H9 (cell line): Measurements from ENCODE around the gene FUZ. TPM values are rescaled to one million over a fixed set of nuclear protein-coding genes. Genes with fewer than 3 reads are reported as not detected.

ENCODE experiments used
- DNase-seq: peaks from one replicate; pipeline ENCODE4 v3.0.0-alpha.2; 2017
- H2AFZ ChIP-seq: one replicate; pipeline ENCODE4 v1.6.1; 2013; ENCODE audit warnings: mild to moderate bottlenecking, low read length, control low read depth, moderate library complexity
- H2AK5ac ChIP-seq: 2 replicates; pipeline ENCODE4 v1.6.1; 2013; ENCODE audit warnings: low read length, control low read depth, mixed read lengths; ENCODE audit not compliant: insufficient read length
- H2BK120ac ChIP-seq: one replicate; pipeline ENCODE4 v1.6.1; 2013; ENCODE audit warnings: low read depth, mild to moderate bottlenecking, low read length, control low read depth, inconsistent platforms; ENCODE audit not compliant: poor library complexity, severe bottlenecking
- H2BK12ac ChIP-seq: 2 replicates; pipeline ENCODE4 v1.6.1; 2013; ENCODE audit warnings: low read length, control low read depth, mixed read lengths, low read depth; ENCODE audit not compliant: insufficient read length
- H2BK15ac ChIP-seq: 2 replicates; pipeline ENCODE4 v1.6.1; 2013; ENCODE audit warnings: low read depth, low read length, control low read depth
- H2BK20ac ChIP-seq: one replicate; pipeline ENCODE4 v1.6.1; 2013; ENCODE audit warnings: low read depth, mild to moderate bottlenecking, low read length, control low read depth, inconsistent platforms; ENCODE audit not compliant: poor library complexity, severe bottlenecking
- H2BK5ac ChIP-seq: 2 replicates; pipeline ENCODE4 v1.6.1; 2013; ENCODE audit warnings: low read length, control low read depth, mixed read lengths; ENCODE audit not compliant: insufficient read length
- H3K14ac ChIP-seq: 2 replicates; pipeline ENCODE4 v1.6.1; 2013; ENCODE audit warnings: low read length, control low read depth; ENCODE audit not compliant: insufficient read depth
- H3K18ac ChIP-seq: 2 replicates; pipeline ENCODE4 v1.6.1; 2013; ENCODE audit warnings: low read depth, mild to moderate bottlenecking, mixed read lengths, low read length, control low read depth; ENCODE audit not compliant: insufficient read length
- H3K23ac ChIP-seq: 2 replicates; pipeline ENCODE4 v1.6.1; 2013; ENCODE audit warnings: low read length, control low read depth, mixed read lengths, low read depth; ENCODE audit not compliant: insufficient read length
- H3K23me2 ChIP-seq: 2 replicates; pipeline ENCODE4 v1.6.1; 2013; ENCODE audit warnings: low read depth, mild to moderate bottlenecking, mixed read lengths, low read length, control low read depth; ENCODE audit not compliant: insufficient read length, poor library complexity, severe bottlenecking
- H3K27ac ChIP-seq: 2 replicates; pipeline ENCODE4 v1.5.1; 2013; ENCODE audit warnings: low read length, control low read depth, mixed read lengths, low read depth; ENCODE audit not compliant: insufficient read length
- H3K27me3 ChIP-seq: 2 replicates; pipeline ENCODE4 v1.6.1; 2013; ENCODE audit warnings: low read length, control low read depth, inconsistent platforms; ENCODE audit not compliant: insufficient read depth
- H3K4ac ChIP-seq: 2 replicates; pipeline ENCODE4 v1.6.1; 2013; ENCODE audit warnings: low read depth, mild to moderate bottlenecking, control low read depth, inconsistent platforms, low read length, moderate library complexity
- H3K4me1 ChIP-seq: 2 replicates; pipeline ENCODE4 v1.6.1; 2013; ENCODE audit warnings: low read length, control low read depth, inconsistent platforms; ENCODE audit not compliant: insufficient read depth
- H3K4me2 ChIP-seq: 2 replicates; pipeline ENCODE4 v1.6.1; 2013; ENCODE audit warnings: low read length, control low read depth, mixed read lengths; ENCODE audit not compliant: insufficient read length, insufficient read depth
- H3K56ac ChIP-seq: 2 replicates; pipeline ENCODE4 v1.6.1; 2013; ENCODE audit warnings: low read depth, mild to moderate bottlenecking, mixed read lengths, low read length, control low read depth; ENCODE audit not compliant: insufficient read length
- H3K79me1 ChIP-seq: 2 replicates; pipeline ENCODE4 v1.6.1; 2013; ENCODE audit warnings: low read depth, mild to moderate bottlenecking, moderate library complexity, low read length, control low read depth, inconsistent platforms; ENCODE audit not compliant: insufficient read depth, poor library complexity, severe bottlenecking
- H3K79me2 ChIP-seq: 2 replicates; pipeline ENCODE4 v1.6.1; 2013; ENCODE audit warnings: low read length, control low read depth, inconsistent platforms; ENCODE audit not compliant: insufficient read depth
- H3K9ac ChIP-seq: 2 replicates; pipeline ENCODE4 v1.6.1; 2013; ENCODE audit warnings: low read length, control low read depth, mixed read lengths; ENCODE audit not compliant: insufficient read length; ENCODE audit errors: extremely low read depth
- H3K9me3 ChIP-seq: one replicate; pipeline ENCODE4 v1.6.1; 2013; ENCODE audit warnings: low read depth, low read length, inconsistent platforms; ENCODE audit not compliant: control insufficient read depth
- H3T11ph ChIP-seq: one replicate; pipeline ENCODE4 v1.6.1; 2013; ENCODE audit warnings: mild to moderate bottlenecking, low read length, control low read depth, inconsistent platforms
- H4K20me1 ChIP-seq: one replicate; pipeline ENCODE4 v1.6.1; 2013; ENCODE audit not compliant: control insufficient read depth, insufficient read length, insufficient read depth
- H4K5ac ChIP-seq: 2 replicates; pipeline ENCODE4 v1.6.1; 2013; ENCODE audit warnings: low read depth, mild to moderate bottlenecking, mixed read lengths, low read length, control low read depth; ENCODE audit not compliant: insufficient read length
- H4K8ac ChIP-seq: replicated peaks from 2 replicates; pipeline ENCODE4 v1.6.1; 2013; ENCODE audit warnings: low read length, control low read depth, mixed read lengths, low read depth; ENCODE audit not compliant: insufficient read length
- H4K91ac ChIP-seq: 2 replicates; pipeline ENCODE4 v1.6.1; 2013; ENCODE audit warnings: low read depth, mild to moderate bottlenecking, moderate library complexity, mixed read lengths, low read length, control low read depth; ENCODE audit not compliant: insufficient read length
- H3K27ac Mint-ChIP-seq, 3 experiments: 2 replicates in 2 of 3; 3 replicates in 1 of 3; pipeline ENCODE4 v1.8.0; 2020 to 2021; ENCODE audit warnings: mixed read lengths in 3 of 3, mild to moderate bottlenecking in 1 of 3, moderate library complexity in 1 of 3
- H3K27me3 Mint-ChIP-seq: 2 replicates; pipeline ENCODE4 v1.8.0; 2021; ENCODE audit warnings: low read depth, mild to moderate bottlenecking, moderate library complexity, mixed read lengths
- H3K36me3 Mint-ChIP-seq, 3 experiments: 2 replicates in 2 of 3; 3 replicates in 1 of 3; pipeline ENCODE4 v1.8.0; 2020 to 2021; ENCODE audit warnings: low read depth in 3 of 3, mixed read lengths in 3 of 3; ENCODE audit not compliant: insufficient read depth in 1 of 3
- H3K4me1 Mint-ChIP-seq, 2 experiments: 2 replicates each; pipeline ENCODE4 v1.8.0; 2020; ENCODE audit warnings: mixed read lengths in 2 of 2
- H3K4me3 Mint-ChIP-seq, 2 experiments: 2 replicates in 1 of 2; 3 replicates in 1 of 2; pipeline ENCODE4 v1.8.0; 2020 to 2021; ENCODE audit warnings: mild to moderate bottlenecking in 2 of 2, mixed read lengths in 2 of 2, moderate library complexity in 1 of 2
- H3K9me3 Mint-ChIP-seq, 2 experiments: 2 replicates in 1 of 2; 3 replicates in 1 of 2; pipeline ENCODE4 v1.8.0; 2020; ENCODE audit warnings: mild to moderate bottlenecking in 2 of 2, mixed read lengths in 2 of 2, moderate library complexity in 1 of 2
- WGBS: extraction: QIAGEN DNeasy Blood & Tissue Kit; methylation state at CpG from one replicate; pipeline ENCODE4 v1.1.7; 2013; ENCODE audit warnings: missing lambda C conversion rate, low lambda C conversion rate, mixed read lengths; ENCODE audit not compliant: insufficient read length; ENCODE audit errors: extremely low coverage; 5-methylcytosine and 5-hydroxymethylcytosine counted together
- total RNA-seq: library from RNA; stranded (reverse); gene quantifications from 2 replicates; pipeline ENCODE4 v1.2.1, GENCODE V29; 2021
- TF ChIP-seq, protein P1 (sequence below): fragments of 200-600 bp; sonication (generic); conservative IDR thresholded peaks from 3 replicates; pipeline ENCODE4 v1.8.0; 2021; ENCODE audit warnings: antibody characterized with exemption, mild to moderate bottlenecking

The FUZ gene
- total RNA-seq, 1 experiment from 2014 or later = 25.1 TPM

DNA sequence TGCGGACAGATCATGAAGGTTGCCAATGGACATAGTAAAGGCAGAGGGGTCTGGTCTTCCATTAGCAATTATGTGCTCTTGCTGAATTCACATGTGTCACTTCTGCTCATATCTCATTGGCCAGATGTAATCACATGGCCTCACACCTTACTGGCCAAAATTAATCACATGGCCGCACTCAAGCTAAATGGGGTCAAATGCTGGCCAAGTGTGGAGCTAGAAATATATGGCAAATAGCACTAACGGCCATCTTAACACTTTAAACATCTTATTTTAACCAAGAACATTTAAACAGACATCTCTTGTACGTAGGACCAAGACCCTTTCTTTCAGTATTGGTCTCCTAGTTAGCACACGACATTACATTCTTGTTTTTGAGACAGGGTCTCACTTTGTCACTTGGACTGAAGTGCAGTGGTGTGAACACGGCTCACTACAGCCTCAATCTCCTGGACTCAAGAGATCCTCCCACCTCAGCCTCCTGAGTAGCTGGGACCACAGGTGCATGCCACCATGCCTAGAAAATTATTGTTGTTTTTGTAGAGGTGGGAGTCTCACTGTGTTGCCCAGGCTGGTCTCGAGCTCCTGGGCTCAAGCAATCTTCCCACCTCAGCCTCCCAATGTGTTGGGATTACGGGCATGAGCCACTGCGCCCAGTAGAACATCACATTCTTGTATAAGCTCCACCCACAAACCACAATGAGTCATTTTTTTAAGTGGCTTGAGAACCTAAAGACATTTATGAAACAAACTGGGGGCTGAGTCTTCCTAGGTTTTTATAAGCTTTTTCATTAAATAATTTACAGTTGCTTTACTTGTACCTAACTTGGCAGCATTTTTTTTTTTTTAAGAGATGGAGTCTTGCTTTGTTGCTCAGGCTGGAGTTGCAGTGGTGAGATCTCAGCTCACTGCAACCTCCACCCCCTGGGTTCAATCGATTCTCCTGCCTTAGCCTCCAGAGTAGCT lies 34.9 kb upstream of the FUZ start:
- H3K14ac ChIP-seq = no peak overlapping the region
- no peak overlapping the region; a peak in 1 of 5 replicates for H3K4me3 Mint-ChIP-seq
- H2BK5ac ChIP-seq = no peak overlapping the region
- H3K23me2 ChIP-seq = peaks cover 10% of the 10 kb centered on the region
- H3K4ac ChIP-seq = no peak overlapping the region
- no peak overlapping the region for H3K18ac ChIP-seq
- TF ChIP-seq, protein P1, sequence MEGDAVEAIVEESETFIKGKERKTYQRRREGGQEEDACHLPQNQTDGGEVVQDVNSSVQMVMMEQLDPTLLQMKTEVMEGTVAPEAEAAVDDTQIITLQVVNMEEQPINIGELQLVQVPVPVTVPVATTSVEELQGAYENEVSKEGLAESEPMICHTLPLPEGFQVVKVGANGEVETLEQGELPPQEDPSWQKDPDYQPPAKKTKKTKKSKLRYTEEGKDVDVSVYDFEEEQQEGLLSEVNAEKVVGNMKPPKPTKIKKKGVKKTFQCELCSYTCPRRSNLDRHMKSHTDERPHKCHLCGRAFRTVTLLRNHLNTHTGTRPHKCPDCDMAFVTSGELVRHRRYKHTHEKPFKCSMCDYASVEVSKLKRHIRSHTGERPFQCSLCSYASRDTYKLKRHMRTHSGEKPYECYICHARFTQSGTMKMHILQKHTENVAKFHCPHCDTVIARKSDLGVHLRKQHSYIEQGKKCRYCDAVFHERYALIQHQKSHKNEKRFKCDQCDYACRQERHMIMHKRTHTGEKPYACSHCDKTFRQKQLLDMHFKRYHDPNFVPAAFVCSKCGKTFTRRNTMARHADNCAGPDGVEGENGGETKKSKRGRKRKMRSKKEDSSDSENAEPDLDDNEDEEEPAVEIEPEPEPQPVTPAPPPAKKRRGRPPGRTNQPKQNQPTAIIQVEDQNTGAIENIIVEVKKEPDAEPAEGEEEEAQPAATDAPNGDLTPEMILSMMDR = no peak
- peaks cover 3% of the 10 kb centered on the region for H4K20me1 ChIP-seq
- peaks cover 6% of the 10 kb centered on the region for H3K79me1 ChIP-seq
- no peak for DNase-seq
- peaks cover 6% of the 10 kb centered on the region; the same call in 1 of the 2 replicates for H3K79me2 ChIP-seq
- no peak overlapping the region for H4K91ac ChIP-seq
- H3T11ph ChIP-seq = no peak overlapping the region
- H3K27me3 Mint-ChIP-seq = no peaks in the 10 kb centered on the region; the same call in 1 of the 2 replicates
- no peaks in the 10 kb centered on the region; the same call in 1 of the 2 replicates for H3K4me1 ChIP-seq
- no CpG with 5 or more reads among the region's 10 CpGs for WGBS
- H2BK120ac ChIP-seq = no peak overlapping the region
- no peak overlapping the region for H3K56ac ChIP-seq
- no peak overlapping the region for H2BK20ac ChIP-seq
- H3K4me1 Mint-ChIP-seq = peaks cover 17 to 20% of the 10 kb centered on the region in 2 experiments
- no peak overlapping the region for H3K23ac ChIP-seq
- no peak overlapping the region for H2AFZ ChIP-seq
- no peak overlapping the region for H2BK15ac ChIP-seq
- H3K9me3 Mint-ChIP-seq = peaks cover 0 to 4% of the 10 kb centered on the region in 2 experiments; a peak in 2 of 5 replicates
- peaks cover 24 to 29% (median 25%) of the 10 kb centered on the region in 3 experiments for H3K36me3 Mint-ChIP-seq
- no peak overlapping the region for H4K8ac ChIP-seq
- H4K5ac ChIP-seq = no peak overlapping the region
- H3K4me2 ChIP-seq = no peak overlapping the region
- H2AK5ac ChIP-seq = no peak overlapping the region
- no peak overlapping the region; a peak in 1 of 7 replicates for H3K27ac Mint-ChIP-seq
- H3K9me3 ChIP-seq = no peaks in the 10 kb centered on the region
- no peak overlapping the region for H3K9ac ChIP-seq
- no peak overlapping the region for H2BK12ac ChIP-seq
- no peak overlapping the region for H3K27ac ChIP-seq
- H3K27me3 ChIP-seq = no peaks in the 10 kb centered on the region
